Upper lobe of left lung (tissue), 6 donors: ENCODE results near the gene CTSZ. TPM values are rescaled to one million over a fixed set of nuclear protein-coding genes. Genes with fewer than 3 reads are reported as not detected.

Source experiments
- ATAC-seq, 2 donors: fragments of 200-7000 bp; cut with Tn5 transposase; one replicate each; pipeline ENCODE4 v1.9.1; 2022; ENCODE audit warnings: mild to moderate bottlenecking in 2 of 2, moderate library complexity in 2 of 2; ENCODE audit not compliant: low FRiP score in 2 of 2
- DNase-seq, 2 donors: peaks; one replicate each; pipeline ENCODE4 v3.0.0-alpha.2; 2019 to 2020
- H3K27ac ChIP-seq, 4 donors: fragments of 200-600 bp; sonication (generic); one replicate each; pipeline ENCODE4 v1.5.1; 2016 to 2019
- H3K27me3 ChIP-seq, 4 donors: fragments of 200-600 bp; sonication (generic); one replicate each; pipeline ENCODE4 v1.5.1; 2017 to 2019
- H3K36me3 ChIP-seq, 4 donors: fragments of 200-600 bp; sonication (generic); one replicate each; pipeline ENCODE4 v1.5.1; 2016 to 2019
- H3K4me1 ChIP-seq, 4 donors: fragments of 200-600 bp; sonication (generic); one replicate each; pipeline ENCODE4 v1.5.1; 2018 to 2019
- H3K4me3 ChIP-seq, 4 donors: fragments of 200-600 bp; sonication (generic); one replicate each; pipeline ENCODE4 v1.5.1; 2017 to 2019; ENCODE audit warnings: mild to moderate bottlenecking in 2 of 4, moderate library complexity in 1 of 4
- H3K9me3 ChIP-seq, 4 donors: fragments of 200-600 bp; sonication (generic); one replicate each; pipeline ENCODE4 v1.5.1; 2018 to 2019
- CTCF ChIP-seq, 6 experiments: fragments of 450-650 bp in 4 of 6; fragments of 200-600 bp in 2 of 6; sonication (generic) in 2 of 6; IDR thresholded peaks; one replicate each; pipeline ENCODE4 v1.5.1; 2016 to 2019; ENCODE audit warnings: antibody characterized with exemption in 6 of 6
- EP300 ChIP-seq, 4 donors: sonication (generic); formaldehyde crosslinking; IDR thresholded peaks; one replicate each; pipeline ENCODE4 v1.5.1; 2017; ENCODE audit warnings: antibody characterized with exemption in 4 of 4, control low read depth in 2 of 4
- POLR2A ChIP-seq, 4 donors: fragments of 450-650 bp; IDR thresholded peaks; one replicate each; pipeline ENCODE4 v1.5.1; 2016 to 2017; ENCODE audit warnings: antibody characterized with exemption in 4 of 4, mild to moderate bottlenecking in 2 of 4
- POLR2AphosphoS5 ChIP-seq, 2 donors: sonication (generic); formaldehyde crosslinking; IDR thresholded peaks; one replicate each; pipeline ENCODE4 v1.5.1; 2017; ENCODE audit warnings: antibody characterized with exemption in 2 of 2
- WGBS, 2 donors: methylation state at CpG; one replicate each; pipeline ENCODE4 v1.1.5; 2017 to 2018; 5-methylcytosine and 5-hydroxymethylcytosine counted together
- total RNA-seq, 6 donors: library from RNA; depleted of rRNA in 4 of 6; stranded (reverse); fragments of >200 nt in 4 of 6; gene quantifications; one replicate each; pipeline versions ENCODE4 v1.1.0 to v1.2.1, GENCODE V29; 2016 to 2021
- donor health status: DM: no; HTN: no; CAD: no; lungs with moderate emphysema.
- donor health status: DM: no; HTN: yes; CAD: no; lungs with severe emphysema.

Gene CTSZ
- total RNA-seq, 6 donors from 2014 or later, result 196 to 503 (median 397) TPM

DNA sequence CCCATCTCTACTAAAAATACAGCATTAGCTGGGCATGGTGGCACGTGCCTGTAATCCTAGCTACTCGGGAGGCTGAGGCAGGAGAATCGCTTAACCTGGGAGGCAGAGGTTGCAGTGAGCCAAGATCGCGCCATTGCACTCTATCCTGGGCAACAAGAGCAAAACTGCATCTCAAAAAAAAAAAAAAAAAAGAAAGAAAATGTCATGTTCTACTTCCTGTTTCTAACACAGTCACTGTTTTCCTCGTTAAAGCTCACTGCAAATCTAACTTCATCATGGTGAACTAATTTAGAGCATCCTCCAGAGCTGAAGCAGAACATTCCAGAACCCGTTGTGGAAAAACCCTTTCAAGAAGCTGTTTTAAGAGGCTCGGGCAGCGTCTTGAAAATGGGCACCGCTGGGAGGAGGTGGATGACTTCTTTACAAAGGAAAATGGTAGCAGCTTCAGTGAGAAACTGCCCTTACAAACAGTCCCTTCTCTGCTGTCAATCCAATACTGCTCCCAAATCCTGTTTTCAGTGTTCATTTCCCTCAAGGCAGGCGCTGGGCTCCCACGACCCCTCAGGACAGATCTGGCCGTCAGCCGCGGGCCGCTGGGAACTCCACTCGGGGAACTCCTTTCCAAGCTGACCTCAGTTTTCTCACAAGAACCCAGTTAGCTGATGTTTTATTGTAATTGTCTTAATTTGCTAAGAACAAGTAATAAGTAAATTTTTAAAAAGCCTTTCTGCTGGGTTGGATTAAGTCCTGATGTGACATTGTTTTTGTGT is 12.5 kb downstream of the CTSZ start:
- no peak overlapping the region for H3K27ac ChIP-seq
- H3K4me1 ChIP-seq, result no peaks in the 10 kb centered on the region
- no peak overlapping the region for H3K4me3 ChIP-seq
- 85 to 90% methylated on average over 17 of the region's 17 CpGs for WGBS, 2 donors
- ATAC-seq, result no peak
- H3K36me3 ChIP-seq, result peaks cover 41 to 100% (median 85%) of the 10 kb centered on the region in 4 donors
- no peak for TF ChIP-seq POLR2A (IDR thresholded peaks at IDR 0.05)
- TF ChIP-seq CTCF (IDR thresholded peaks at IDR 0.05), result no peak
- no peak for TF ChIP-seq POLR2AphosphoS5 (IDR thresholded peaks at IDR 0.05)
- no peak for TF ChIP-seq EP300 (IDR thresholded peaks at IDR 0.05)
- no peaks in the 10 kb centered on the region for H3K27me3 ChIP-seq
- H3K9me3 ChIP-seq, result no peaks in the 10 kb centered on the region
- peak in 1 of 2 donors; percentile 61 for DNase-seq

- H3K27ac ChIP-seq, result no peak overlapping the region
- no peak for TF ChIP-seq POLR2AphosphoS5 (IDR thresholded peaks at IDR 0.05)
- TF ChIP-seq CTCF (IDR thresholded peaks at IDR 0.05), result no peak
- TF ChIP-seq EP300 (IDR thresholded peaks at IDR 0.05), result no peak
- TF ChIP-seq POLR2A (IDR thresholded peaks at IDR 0.05), result no peak
- H3K27me3 ChIP-seq, result no peaks in the 10 kb centered on the region
- H3K4me1 ChIP-seq, result no peaks in the 10 kb centered on the region
- no peak for DNase-seq
- no peak for ATAC-seq
- no peak overlapping the region for H3K4me3 ChIP-seq
- peaks cover 46 to 100% (median 85%) of the 10 kb centered on the region in 4 donors for H3K36me3 ChIP-seq
- 78 to 86% methylated on average over 11 to 23 of the region's 23 CpGs for WGBS, 2 donors
- H3K9me3 ChIP-seq, result no peaks in the 10 kb centered on the region
These were observed 13.5 kb downstream of the CTSZ start for GRCh38 chr20:58993332-58994248.

- H3K9me3 ChIP-seq, result no peaks in the 10 kb centered on the region
- no peaks in the 10 kb centered on the region for H3K27me3 ChIP-seq
- ATAC-seq, result no peak
- peaks cover 53 to 100% (median 88%) of the 10 kb centered on the region in 4 donors for H3K36me3 ChIP-seq
- no peak overlapping the region for H3K27ac ChIP-seq
- no peak overlapping the region for H3K4me3 ChIP-seq
- DNase-seq, result no peak
- 89 to 97% methylated on average over 3 of the region's 3 CpGs for WGBS, 2 donors
- no peaks in the 10 kb centered on the region for H3K4me1 ChIP-seq
- TF ChIP-seq POLR2A (IDR thresholded peaks at IDR 0.05), result no peak
- TF ChIP-seq CTCF (IDR thresholded peaks at IDR 0.05), result no peak
- TF ChIP-seq EP300 (IDR thresholded peaks at IDR 0.05), result no peak
These were observed 14.1 kb downstream of the CTSZ start for GRCh38 chr20:58992911-58993310.

GRCh38 chr20:58991715-58992114 is 15.3 kb downstream of the CTSZ start:
- Histone ChIP-seq H3K36me3 (peaks cover 44 to 100% (median 85%) of the 10 kb centered on the region in 4 donors), H3K4me3 (no peak overlapping the region), H3K27me3 (no peaks in the 10 kb centered on the region), H3K9me3 (no peaks in the 10 kb centered on the region), H3K27ac (no peak overlapping the region), H3K4me1 (no peaks in the 10 kb centered on the region)
- DNase-seq (no peak), ATAC-seq (no peak)
- WGBS, 2 donors, result 81% methylated on average over 9 of the region's 9 CpGs
- TF ChIP-seq POLR2A (IDR thresholded peaks at IDR 0.05) (no peak), POLR2AphosphoS5 (IDR thresholded peaks at IDR 0.05) (no peak), CTCF (IDR thresholded peaks at IDR 0.05) (no peak), EP300 (IDR thresholded peaks at IDR 0.05) (no peak)
